ENCODE measurements around the gene CFAP221. TPM values are rescaled to one million over a fixed set of nuclear protein-coding genes. Genes with fewer than 3 reads are reported as not detected.

CFAP221 gene
- polyA plus RNA-seq, 1 donor (not counting 4 experiments of a cell fraction or from before 2014, with no cell fraction given) = not detected

DNA sequence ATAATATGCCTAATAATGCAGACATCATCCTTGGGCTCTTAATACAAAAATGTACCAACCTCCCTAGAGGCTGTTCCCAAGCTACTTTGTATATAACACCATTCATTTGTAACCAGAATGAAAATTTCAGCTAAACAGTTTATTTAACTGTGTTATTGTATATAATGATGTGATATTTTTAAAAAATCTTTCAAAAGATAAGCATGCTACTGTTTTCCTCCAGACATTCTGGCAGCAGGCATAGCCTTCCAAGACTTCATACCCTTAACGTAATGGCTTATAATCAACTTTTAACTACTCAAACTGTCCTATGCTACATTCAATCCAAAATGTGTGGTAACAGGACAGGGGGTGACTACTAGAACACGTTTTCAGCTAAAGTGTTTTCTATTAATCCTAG lies 21.2 kb downstream of the CFAP221 start:
- dilution Hi-C loops (cut with MboI; ENCODE audit: extremely low pct_ligation_motif_present, low sequenced_read_pairs) = no loop called here
- no peak overlapping the region for H3K4me3 ChIP-seq (ENCODE audit: control insufficient read depth in 2 of 3, extremely low read depth in 1 of 3, insufficient read depth in 2 of 3, low read depth in 1 of 3, low read length in 3 of 3)
- no peak overlapping the region for H3K4me2 ChIP-seq (ENCODE audit: control insufficient read depth, extremely low read depth, insufficient read depth, low read depth, low read length)
- no peak overlapping the region for H3K9ac ChIP-seq (ENCODE audit: control insufficient read depth, extremely low read depth, insufficient read depth, low read length)
- no peaks in the 10 kb centered on the region for H3K9me1 ChIP-seq (ENCODE audit: control insufficient read depth, extremely low read depth, insufficient read depth, low read length)
- TF ChIP-seq, protein P1, sequence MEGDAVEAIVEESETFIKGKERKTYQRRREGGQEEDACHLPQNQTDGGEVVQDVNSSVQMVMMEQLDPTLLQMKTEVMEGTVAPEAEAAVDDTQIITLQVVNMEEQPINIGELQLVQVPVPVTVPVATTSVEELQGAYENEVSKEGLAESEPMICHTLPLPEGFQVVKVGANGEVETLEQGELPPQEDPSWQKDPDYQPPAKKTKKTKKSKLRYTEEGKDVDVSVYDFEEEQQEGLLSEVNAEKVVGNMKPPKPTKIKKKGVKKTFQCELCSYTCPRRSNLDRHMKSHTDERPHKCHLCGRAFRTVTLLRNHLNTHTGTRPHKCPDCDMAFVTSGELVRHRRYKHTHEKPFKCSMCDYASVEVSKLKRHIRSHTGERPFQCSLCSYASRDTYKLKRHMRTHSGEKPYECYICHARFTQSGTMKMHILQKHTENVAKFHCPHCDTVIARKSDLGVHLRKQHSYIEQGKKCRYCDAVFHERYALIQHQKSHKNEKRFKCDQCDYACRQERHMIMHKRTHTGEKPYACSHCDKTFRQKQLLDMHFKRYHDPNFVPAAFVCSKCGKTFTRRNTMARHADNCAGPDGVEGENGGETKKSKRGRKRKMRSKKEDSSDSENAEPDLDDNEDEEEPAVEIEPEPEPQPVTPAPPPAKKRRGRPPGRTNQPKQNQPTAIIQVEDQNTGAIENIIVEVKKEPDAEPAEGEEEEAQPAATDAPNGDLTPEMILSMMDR (optimal IDR thresholded peaks at IDR 0.05 in 1 of 3, IDR thresholded peaks at IDR 0.05 in 1 of 3, conservative IDR thresholded peaks at IDR 0.05 in 1 of 3; ENCODE audit: extremely low read depth in 1 of 3, insufficient read depth in 2 of 3, low read length in 3 of 3) = no peak
- no peak for TF ChIP-seq EZH2 (IDR thresholded peaks at IDR 0.05; ENCODE audit: low read length)
- H3K27me3 ChIP-seq (ENCODE audit: control insufficient read depth, extremely low read depth, insufficient read depth, low read length) = peaks cover 4% of the 10 kb centered on the region
- no peaks in the 10 kb centered on the region for H3K4me1 ChIP-seq (ENCODE audit: control insufficient read depth, extremely low read depth, insufficient read depth, low read length)
- no peaks in the 10 kb centered on the region for H3K9me3 ChIP-seq (ENCODE audit: control insufficient read depth, low read depth, low read length)
- H3K27ac ChIP-seq (ENCODE audit: control insufficient read depth, insufficient read depth, low read length) = no peak overlapping the region
- H3K79me2 ChIP-seq (ENCODE audit: control insufficient read depth, insufficient read depth, low read length) = no peaks in the 10 kb centered on the region
- no peak for FAIRE-seq
- no peak for DNase-seq (ENCODE audit: low read depth, low spot score)
- H4K20me1 ChIP-seq (ENCODE audit: control insufficient read depth, extremely low read depth, insufficient read depth, low read length) = no peaks in the 10 kb centered on the region
- no peak overlapping the region for H2AFZ ChIP-seq (ENCODE audit: control insufficient read depth, low read length)
- H3K36me3 ChIP-seq (ENCODE audit: control insufficient read depth in 2 of 2, extremely low read depth in 1 of 2, insufficient read depth in 2 of 2, low read length in 2 of 2) = no peaks in the 10 kb centered on the region

DNA sequence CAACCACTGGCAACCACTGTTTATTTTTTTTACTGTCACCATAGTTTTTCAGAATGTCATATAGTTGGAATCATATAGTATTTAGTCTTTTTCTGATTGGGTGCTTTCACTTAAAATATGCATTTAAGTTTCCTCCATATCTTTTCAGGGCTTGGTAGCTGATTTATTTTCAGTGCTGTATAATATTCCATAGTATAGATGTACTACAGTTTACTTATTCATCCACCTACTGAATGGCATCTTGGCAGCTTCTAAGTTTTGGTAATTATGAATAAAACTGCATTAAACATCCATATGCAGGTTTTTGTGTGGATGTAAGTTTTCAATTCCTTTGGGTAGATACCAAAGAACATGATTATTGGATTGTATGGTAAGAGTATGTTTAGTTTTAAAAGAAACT lies 23.0 kb downstream of the CFAP221 start:
- Histone ChIP-seq H3K4me3 (ENCODE audit: control insufficient read depth in 2 of 3, extremely low read depth in 1 of 3, insufficient read depth in 2 of 3, low read depth in 1 of 3, low read length in 3 of 3) (no peak overlapping the region), H3K9ac (ENCODE audit: control insufficient read depth, extremely low read depth, insufficient read depth, low read length) (no peak overlapping the region), H2AFZ (ENCODE audit: control insufficient read depth, low read length) (no peak overlapping the region), H3K27me3 (ENCODE audit: control insufficient read depth, extremely low read depth, insufficient read depth, low read length) (peaks cover under 1% of the 10 kb centered on the region), H4K20me1 (ENCODE audit: control insufficient read depth, extremely low read depth, insufficient read depth, low read length) (no peaks in the 10 kb centered on the region), H3K4me2 (ENCODE audit: control insufficient read depth, extremely low read depth, insufficient read depth, low read depth, low read length) (no peak overlapping the region), H3K4me1 (ENCODE audit: control insufficient read depth, extremely low read depth, insufficient read depth, low read length) (no peaks in the 10 kb centered on the region), H3K79me2 (ENCODE audit: control insufficient read depth, insufficient read depth, low read length) (no peaks in the 10 kb centered on the region), H3K9me1 (ENCODE audit: control insufficient read depth, extremely low read depth, insufficient read depth, low read length) (no peaks in the 10 kb centered on the region), H3K27ac (ENCODE audit: control insufficient read depth, insufficient read depth, low read length) (no peak overlapping the region), H3K9me3 (ENCODE audit: control insufficient read depth, low read depth, low read length) (no peaks in the 10 kb centered on the region), H3K36me3 (ENCODE audit: control insufficient read depth in 2 of 2, extremely low read depth in 1 of 2, insufficient read depth in 2 of 2, low read length in 2 of 2) (no peaks in the 10 kb centered on the region)
- DNase-seq (ENCODE audit: low read depth, low spot score) (no peak), FAIRE-seq (no peak)
- dilution Hi-C loops (cut with MboI; ENCODE audit: extremely low pct_ligation_motif_present, low sequenced_read_pairs) = no loop called here
- TF ChIP-seq EZH2 (IDR thresholded peaks at IDR 0.05; ENCODE audit: low read length) = no peak
- TF ChIP-seq, protein P1 (optimal IDR thresholded peaks at IDR 0.05 in 1 of 3, IDR thresholded peaks at IDR 0.05 in 1 of 3, conservative IDR thresholded peaks at IDR 0.05 in 1 of 3; ENCODE audit: extremely low read depth in 1 of 3, insufficient read depth in 2 of 3, low read length in 3 of 3) = no peak

Data from keratinocyte (primary cell).